ENCODE measurements around the gene POU4F2. TPM values are rescaled to one million over a fixed set of nuclear protein-coding genes. Genes with fewer than 3 reads are reported as not detected.
"Not testable (repeated sequence)": the region's sequence is repeated elsewhere in the genome, so short reads cannot be mapped to it uniquely, and the experiment has no call there.

POU4F2 gene
- total RNA-seq, 1 experiment from 2014 or later, result not detected

DNA sequence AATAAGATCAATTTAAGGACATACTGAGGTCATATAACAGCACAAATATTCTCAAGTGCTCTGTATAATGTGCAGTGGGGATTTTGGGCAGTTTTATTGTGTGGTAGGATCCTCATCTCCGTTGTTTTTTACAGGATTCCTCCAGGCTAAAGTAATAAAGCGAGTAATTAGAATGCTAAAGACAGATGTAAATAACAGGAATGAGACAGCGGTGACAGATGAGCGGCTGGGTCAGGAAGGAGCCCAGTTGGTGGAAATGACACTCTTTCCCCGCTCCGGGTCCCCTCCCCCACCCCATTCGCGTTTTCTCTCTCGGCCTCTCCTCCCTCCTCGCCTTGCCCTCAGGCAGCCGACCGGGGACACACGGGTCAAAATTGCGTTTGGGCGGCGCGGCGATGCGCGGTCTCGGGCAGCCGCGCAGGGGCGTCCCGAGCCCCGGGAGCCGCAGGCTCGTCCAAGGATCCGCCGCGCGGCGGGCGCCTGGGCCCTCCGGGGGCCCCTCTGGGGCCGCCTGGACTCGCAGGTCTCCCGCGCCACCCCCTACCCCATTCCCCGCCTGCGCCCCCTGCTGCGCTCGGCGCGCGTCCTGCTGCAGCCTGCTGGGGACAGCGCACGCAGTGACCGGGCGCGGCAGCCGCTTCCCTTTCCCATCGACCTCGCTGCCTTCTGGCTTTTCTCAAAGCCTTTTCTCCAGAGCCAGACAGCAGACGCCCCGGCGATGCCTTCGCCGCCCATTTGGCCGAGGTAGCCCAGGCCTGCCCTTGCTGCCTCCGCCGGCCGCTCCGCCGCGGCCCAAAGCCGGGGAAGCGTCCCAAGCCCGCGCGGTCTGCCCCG is 16.2 kb downstream of the POU4F2 start:
- DNase-seq (ENCODE audit: low read depth), result no peak

DNA sequence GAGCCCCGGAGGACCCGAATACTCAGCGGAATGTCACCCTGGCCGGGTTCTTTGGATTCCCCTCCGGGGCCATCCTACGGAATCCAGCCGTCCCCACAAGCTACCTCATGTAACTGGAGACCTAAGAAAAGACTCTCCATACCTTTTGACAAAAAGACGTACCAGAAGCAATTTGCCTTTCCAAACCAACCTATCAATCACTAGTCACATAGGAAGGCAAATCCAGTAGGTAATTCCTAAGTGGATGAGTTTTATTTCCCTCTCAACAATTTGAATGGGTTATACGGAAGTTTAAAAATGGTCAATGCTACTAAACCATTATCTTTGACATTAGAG is 16.8 kb downstream of the POU4F2 start:
- no peak for DNase-seq (ENCODE audit: low read depth)

- no peak for DNase-seq (ENCODE audit: low read depth)
These were observed 22.7 kb downstream of the POU4F2 start for GRCh38 chr4:146661367-146661766.

DNA sequence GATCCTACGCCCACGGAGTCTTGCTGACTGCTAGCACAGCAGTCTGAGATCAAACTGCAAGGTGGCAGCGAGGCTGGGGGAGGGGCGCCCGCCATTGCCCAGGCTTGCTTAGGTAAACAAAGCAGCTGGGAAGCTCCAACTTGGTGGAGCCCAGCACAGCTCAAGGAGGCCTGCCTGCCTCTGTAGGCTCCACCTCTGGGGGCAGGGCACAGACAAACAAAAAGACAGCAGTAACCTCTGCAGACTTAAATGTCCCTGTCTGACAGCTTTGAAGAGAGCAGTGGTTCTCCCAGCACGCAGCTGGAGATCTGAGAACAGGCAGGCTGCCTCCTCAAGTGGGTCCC is 25.2 kb downstream of the POU4F2 start:
- not testable (repeated sequence) for DNase-seq (ENCODE audit: low read depth)

DNA sequence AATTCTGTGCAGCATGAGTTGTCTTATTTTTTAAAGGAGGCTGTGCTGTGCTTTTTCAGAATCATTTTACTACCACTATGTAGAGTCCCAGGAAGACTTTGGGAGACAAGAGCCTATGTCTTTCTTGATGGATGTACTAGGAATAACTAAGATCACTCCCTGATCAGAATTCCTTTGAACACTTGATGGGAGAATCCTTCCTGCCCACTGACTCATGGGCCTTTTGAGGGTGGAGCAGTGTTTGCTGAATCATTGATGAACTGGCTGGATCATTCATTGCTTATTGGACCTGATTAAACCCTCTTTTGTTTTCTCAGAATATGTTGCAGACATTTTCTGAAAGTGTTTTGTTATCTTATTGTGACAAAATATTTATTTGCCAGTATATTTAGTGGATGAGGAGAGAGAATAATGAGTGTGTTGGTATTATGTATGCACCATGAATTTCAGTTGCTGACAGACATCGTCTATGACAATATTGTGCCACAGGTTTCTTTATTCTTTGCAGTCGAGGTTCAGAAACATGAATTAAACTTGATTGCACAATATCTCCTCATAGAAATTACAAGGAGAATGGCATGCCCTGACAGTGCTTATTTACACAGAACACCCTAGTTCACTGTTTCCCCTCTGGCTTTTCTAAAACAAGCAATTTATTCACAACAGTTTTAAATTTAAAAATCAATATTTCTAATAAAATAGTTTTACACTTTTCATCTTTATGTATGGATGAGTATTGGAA is 36.3 kb downstream of the POU4F2 start:
- DNase-seq (ENCODE audit: low read depth), result no peak

Other genes starting within 250 kb of the POU4F2 start
- gene SLC10A7, start 117.0 kb upstream of the POU4F2 start, total RNA-seq (2014; rRNA removed; shearing (Covaris generic)), result 5.6 and 5.8 TPM in 2 replicates

All from HT1080 (cell line).